ENCODE results near the gene ASCL5.

- TF ChIP-seq EZH2 (optimal IDR thresholded peaks at IDR 0.05; ENCODE audit: low read depth, low read length) (no peak), EZH2phosphoT487 (IDR thresholded peaks at IDR 0.05; ENCODE audit: low read length) (no peak)
These were observed 33.0 kb downstream of the ASCL5 start for GRCh38 chr1:201093962-201094361.
